SIG-M5 (cell line): ENCODE results near the gene NPAS2.

Experiments used
- DNase-seq: peaks from one replicate; lab custom pipeline; 2025; lab: John Stamatoyannopoulos, UW

NPAS2 gene

DNA sequence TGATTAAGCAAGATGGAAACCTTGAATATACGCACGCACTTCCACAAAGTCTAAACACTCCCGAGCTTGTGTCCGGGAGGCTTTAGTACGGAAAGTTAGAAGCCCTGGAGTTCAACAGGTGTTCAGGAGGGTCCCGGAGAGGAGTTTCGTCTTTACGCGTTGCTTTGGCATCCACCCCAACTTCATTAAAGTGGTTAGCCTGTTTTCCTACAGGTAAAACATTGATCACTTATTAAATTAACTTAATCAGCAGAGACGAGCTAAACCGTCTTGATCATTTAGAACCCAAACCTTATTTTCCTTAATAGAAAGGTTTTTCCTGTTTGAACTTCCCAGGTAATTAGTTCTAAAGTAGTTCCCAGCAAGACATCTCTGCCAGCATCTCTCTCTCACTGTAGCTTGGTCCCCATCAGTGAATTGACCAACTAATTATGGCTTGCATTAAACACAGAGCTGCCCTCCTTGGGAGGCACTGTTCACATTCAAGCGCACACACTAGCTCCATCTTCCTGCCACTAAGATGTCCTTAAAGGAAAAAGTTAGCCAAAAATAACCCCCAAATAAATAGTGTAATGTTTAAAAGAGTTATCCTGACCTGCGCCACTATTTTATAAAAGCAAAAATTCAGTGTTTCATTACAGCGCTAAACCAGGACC, 1.4 kb downstream of the NPAS2 start:
- DNase-seq, result no peak

DNA sequence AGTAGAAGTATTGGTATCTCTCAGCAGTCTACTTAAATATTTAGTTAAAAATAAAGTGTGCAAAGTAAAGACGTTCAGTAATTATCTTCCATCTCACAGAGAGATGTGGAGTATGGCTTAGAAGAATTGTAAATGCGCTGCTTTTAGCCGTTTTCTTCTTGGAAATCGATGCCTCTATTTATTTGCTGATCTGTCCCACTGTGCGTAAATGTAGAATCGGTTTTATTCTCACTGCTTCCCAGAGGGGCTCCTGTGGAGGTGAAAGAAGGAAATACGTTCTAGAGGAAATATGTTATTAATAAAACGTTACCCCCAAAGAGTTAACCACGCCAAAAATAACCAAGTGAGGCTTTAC, 1.9 kb downstream of the NPAS2 start:
- no peak for DNase-seq

DNA sequence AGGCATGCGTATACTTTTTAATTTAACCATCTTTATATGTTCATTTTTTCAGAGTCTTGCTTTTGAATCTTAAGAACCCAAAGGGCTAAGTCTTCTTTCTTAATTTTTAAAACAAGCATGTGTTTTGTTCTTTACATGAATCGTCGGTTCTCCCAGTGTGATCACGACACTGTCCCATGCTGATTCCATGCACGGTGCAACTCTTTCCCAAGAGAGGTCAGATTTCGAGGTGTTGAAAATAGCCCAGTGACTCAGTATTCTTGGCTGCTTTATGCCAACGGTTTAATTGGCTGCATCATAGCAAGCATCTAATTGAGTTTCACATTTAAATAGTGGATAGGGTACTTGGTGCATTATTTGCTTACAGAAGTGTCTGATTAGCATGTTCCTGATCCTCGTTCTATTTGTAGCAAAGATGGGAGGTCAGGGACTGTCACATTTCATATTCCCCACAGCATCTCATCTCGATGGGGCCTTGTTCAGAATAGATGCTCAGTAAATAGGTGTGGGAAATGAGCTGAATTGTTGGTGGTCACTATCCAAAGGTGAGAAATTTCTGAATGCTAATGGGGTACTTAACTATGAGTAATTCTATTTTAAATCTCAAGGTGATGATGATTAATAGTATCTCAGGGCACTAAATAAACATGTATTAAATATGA, 2.8 kb downstream of the NPAS2 start:
- DNase-seq, result no peak

DNA sequence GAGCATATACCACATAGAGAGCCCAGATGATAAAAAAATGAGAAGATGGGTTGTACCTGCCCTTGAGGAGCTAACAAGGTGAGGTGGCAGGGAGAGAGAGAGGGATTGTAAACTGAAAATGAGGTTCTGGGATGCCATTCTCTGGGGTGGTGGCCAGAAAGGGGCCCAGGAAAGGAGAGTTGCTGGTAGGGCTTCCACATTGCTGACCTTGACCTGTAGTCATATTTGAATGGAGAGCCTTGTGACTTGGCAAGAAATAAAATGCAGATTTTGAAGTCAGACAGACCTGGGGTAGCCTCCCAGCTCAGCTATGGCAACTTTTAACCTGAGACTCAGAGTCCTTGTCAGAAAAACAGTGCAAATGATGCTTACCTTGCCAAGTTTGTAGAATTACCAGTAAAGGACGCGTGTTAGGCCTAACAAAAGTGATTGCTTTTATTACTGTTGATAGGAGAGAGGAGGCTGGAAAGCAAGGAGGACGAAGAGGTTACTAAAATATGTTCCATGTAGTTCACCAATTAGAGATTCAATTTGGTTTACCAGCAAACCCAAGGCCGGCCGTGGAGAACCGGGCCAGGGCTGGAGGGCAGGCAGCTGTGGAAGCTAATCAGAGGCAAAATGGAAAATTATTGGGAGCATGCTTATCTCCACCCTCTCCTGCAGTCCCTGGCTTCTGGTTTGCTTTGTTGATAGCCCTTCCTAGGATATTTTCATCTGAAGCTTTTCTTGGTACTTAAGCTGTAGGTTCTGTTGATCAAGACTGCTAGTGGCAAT, 3.9 kb downstream of the NPAS2 start:
- DNase-seq, result no peak

DNA sequence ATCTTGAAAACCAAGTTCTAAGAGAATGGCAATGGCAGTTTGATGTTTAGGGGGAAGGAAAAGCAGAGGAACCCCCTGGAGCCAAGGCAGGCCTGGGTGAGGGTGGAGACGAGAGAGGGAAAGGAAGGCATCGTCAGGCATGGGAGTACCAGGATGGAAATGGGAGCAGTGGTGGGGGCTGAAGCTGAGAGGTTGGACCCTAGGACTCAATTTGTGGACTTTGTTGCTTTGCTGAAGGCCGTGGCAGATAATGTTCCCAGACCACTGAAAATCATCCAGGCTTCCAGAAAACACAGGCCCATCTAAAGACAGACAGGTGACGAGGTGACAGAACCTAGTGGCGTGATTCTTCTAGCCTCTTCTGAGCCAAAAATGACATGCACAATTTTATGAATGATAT, 4.9 kb downstream of the NPAS2 start:
- no peak for DNase-seq

DNA sequence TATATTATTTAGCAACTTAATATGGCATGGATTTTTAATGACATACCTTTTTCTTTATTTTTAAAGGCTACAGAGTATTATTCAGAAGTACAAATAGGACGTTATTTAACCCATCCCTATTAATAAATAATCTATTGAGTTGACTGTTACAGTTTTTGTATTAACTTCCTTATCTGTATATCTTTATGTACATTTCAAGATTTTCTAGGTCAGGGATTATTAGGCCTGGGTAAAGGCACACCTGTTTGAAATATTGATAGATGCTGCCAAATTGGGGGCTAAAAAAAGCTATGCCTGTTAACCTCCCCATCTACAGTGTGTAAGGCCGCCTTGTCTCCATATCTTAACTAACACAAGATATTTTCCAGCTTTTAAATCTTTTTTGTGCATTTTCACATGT, 6.6 kb downstream of the NPAS2 start:
- DNase-seq, result no peak

DNA sequence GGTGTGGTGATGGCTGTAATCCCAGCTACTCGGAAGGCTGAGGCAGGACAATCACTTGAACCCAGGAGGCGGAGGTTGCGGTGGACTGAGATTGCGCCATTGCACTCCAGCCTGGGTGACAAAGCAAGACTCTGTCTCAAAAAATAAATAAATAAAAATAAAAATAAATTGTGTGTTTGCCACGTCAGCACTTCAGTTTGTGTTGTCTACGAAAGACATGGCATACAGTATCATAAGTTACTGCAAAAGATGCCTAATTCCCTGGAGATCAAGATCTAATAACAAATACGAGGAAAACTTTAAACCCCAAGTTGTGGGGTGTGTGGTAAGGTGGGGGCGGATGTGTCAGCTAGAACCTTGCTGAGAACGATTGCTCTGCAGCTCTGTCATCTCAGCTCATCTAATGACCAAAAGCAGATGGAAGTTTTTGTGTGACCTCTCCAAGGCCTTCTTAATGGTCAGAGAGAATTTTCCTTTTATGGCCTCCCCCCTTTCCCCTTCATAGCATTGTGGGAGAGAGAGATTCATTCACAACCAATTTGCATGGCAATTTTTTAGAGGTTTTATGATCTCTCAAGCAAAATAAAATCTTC, 11.3 kb downstream of the NPAS2 start:
- DNase-seq, result no peak

DNA sequence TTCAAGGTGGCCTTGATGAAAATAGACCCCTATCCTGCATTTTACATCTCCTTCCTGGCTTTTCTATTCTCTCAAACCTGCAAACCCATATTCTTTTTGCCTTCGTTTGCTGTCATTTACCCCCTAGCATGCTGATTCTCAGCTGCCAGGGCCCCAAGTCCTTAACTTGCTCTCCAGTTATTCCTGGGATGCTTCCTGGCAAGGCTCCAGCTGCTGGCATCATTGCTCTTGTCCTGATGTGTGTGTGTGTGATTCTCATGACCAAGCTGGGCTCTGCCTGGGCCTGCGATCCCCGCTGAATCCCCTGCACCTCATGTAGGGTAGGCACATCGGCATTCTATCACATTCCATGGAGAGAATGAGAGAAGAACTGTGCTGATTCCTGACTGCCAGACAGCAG, 11.9 kb downstream of the NPAS2 start:
- no peak for DNase-seq

DNA sequence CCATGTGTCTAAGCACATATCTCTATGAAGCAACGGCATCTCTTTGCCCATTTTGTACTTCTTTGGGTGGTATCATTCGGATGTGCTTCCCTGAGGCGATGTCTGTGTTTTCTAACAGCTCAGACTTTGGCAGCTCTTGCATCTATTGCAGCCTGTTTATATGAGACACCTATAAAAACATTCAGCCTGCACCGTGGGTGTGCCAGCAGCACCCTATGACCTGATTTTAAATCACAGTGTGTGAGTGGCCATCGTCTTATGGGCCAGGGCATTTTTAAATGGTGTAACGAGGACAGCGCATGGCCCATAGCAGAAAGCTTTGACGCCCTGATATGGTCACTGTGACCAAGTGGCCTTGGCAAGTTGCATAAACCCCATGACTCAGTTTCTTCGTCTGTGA, 12.9 kb downstream of the NPAS2 start:
- DNase-seq, result no peak

DNA sequence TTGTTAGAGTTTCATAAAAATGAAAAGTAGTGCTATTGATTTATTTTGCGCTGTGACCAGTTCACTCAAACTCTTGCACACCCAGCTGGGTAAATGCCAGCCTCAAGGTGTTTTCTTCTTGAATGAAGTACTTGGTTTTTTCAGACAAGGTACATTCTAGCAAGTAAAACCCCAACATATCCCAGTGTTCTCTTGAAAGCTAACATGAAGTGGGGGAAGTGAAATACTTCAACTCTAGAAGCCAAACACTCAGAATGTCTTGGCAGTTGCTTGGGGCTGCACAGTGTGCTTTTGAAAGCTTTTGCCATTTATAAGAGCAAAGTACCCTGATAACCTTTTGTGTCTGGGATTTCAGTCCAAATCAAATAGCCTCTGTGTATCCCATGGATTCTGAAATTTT, 13.4 kb downstream of the NPAS2 start:
- DNase-seq, result no peak

DNA sequence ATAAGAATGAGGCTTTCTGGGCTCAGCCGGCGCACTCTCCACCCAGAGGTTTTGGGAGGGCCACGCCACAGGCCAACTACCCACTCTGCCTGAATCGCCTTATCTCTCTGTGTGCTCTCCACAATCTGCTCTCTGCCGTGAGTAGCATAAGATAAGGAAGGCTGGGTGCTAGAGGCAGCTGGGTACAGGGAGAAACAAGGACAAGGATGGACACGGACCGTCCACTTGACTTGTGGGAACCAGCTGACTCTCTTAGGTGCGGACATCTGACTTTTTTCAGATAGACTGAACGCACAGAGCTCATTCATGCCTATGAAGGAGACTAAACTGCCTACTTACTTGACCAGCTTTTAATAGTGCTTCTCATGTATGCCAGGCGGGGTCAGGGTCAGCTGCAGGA, 14.3 kb downstream of the NPAS2 start:
- DNase-seq, result no peak

DNA sequence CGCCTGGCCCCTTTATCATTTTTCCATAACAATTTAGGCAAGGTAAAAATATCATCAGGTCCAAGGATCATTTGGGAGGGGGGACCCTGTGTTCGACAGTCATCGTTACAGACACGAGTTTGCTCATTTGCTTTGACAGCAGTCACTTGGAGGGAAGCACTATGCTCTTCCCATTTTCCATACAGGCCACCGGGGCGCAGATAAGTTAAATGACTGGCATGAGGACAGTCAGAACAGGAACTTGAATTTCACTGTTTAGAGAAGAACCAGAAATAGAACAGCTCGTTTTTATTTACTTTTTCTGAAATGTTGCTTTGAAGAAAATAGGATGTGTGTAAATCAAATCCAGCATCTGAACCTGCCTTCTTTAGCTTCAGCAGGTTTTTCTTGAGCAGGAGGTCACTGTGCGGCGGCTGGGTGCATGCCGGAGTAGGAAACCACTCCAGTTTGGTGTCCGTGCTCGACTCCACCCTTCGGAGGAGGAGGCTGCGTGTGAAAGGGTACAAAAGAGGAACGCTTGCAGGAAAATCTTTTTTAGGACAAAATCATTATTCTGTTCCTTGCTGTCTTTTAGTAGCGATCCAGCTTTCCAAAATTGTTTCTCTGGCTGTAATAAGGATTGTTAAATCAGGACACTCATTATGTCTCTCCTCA, 15.2 kb downstream of the NPAS2 start:
- no peak for DNase-seq

DNA sequence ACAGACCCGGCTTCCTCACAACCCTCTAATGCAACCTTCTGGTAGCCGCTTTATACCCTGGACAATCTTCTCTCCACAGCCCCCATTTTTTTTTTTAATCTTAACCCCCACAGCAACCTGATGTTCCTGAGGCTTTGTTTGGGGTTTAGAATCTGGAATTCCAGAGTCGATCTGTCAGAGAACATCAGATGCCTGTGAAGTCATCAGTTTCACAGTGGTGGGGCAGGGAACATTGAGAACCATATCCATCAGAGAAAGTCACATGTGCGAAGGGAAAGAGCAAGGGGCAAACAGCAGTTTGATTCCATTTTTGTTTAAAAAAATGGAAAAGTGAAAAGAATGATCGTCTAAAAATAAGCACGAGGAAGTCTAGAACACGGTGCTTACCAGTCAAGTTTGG, 20.6 kb downstream of the NPAS2 start:
- no peak for DNase-seq

DNA sequence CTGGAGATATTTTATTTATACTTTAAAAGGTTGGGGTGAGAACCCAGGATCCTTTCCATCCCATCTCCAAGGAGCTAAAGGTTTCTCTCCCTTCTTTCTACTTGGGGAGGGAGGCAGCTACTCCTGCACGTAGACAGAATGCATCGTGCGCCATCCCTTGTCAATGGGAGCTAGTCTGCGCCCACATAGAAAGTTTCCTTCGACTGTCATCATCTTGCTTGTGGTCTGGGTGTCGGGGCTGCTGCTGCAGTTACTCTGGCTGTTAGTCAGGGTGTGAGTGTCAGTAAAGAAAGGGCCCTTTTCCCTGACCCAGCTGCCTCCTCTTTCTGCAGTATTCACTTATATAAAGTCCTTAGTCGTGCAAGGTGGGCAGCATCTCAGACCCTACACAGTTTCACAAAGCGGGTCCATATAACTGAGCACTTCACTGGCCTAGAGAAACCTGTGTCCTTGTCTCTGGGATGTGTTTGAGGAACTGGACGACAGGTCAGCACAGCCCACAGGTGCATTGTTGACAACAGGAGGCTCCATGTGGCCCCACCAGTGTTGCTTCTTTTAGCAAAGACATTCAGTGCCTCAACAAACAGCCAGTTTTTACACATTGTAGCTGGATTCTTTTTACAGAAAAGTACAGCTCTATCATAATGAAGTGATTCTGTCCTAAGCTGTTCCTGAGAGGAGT, 22.4 kb downstream of the NPAS2 start:
- DNase-seq, result no peak

DNA sequence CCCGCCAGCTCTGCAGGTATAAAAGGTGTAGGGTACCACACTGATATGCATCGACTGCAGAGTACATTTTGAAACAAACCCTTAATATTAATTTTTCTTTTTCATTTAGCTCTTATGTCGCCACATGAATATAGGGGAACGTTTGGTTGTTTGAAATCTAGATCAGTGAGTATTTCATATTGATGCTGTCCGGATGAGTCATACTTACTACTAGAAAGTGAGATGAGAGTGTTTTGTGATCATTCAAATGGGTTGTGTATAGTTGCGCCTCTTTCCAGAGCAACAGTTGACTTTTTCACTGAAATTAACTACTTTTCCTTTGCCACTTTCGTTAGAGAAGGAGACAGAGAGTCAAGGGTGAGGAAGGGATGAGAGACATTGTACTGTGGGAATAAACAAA, 24.6 kb downstream of the NPAS2 start:
- no peak for DNase-seq

DNA sequence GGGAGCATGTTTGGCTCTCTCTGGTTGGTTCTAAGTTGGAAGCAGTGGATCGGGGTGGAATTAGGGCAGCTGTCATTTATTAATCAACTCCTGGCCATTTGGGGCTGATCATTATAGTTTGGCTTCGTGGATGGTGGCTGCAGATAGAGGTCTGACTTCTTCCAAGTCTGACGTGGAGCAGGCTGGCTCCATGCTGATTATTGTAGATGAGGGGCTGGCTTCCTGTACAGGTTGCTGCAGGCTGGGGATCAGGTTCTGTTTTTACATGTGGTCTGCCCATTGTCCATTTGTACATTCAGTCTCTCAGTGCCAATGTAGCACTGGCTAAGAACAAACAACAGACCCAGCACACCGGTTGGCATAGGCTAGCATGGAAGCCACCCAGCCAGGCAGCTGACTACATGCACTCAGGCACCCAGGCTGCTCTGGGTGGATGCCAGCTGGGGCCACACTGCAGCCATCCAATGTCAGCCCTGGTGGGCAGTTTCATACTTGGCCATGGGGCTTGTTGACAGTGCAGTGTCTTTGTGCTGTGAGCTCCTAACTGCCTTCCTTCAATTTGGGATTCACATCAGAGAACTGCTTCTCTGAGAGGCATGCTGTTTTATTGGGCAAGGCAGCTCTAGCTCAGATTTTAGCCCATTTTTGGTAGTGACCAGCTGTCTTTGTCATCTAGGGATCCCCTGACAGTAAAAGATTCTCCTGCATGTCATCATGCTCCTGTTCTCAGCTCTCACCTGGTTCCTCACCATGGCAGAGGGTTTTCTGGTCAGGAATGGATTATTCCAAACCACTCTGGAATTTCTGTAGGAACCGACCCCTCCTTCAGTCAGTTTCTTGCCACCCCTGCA, 25.4 kb downstream of the NPAS2 start:
- no peak for DNase-seq

DNA sequence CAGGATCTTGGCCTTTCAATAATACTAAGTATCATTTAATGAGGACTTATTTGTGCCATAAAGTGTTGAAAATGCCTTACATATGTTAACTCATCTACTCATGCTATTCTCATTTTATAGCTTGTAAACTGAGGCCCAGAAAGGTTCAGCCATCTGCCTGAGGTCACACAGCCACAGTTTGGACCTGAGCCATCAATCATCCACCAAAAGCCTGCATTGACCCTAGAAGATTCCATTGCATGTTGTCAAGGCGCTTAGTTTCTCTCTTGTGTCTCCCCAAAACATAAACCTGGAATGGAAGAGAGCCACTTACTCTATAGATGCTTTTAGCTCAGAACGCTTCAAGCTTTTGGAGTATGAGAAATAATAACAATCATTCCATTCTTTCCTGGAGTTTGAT, 26.8 kb downstream of the NPAS2 start:
- no peak for DNase-seq

DNA sequence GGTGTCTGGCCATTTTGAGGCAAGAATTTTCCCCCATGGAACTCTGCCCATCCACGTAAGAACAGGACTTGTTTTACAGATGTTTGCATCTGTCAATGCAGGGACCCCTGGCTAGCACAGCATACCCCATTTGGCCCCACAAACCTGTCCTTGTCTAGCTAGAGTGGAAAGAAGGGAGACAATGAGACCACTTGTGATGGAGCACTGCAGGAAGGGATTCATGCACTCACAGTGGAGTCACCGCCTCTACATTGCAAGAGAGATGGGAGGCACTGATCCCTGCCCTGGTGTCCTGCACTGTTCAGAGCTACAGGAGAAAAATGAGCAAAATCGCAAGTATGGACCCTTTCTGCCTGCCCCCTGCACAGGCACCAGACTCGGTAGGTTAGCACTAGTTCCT, 32.5 kb downstream of the NPAS2 start:
- DNase-seq, result no peak

DNA sequence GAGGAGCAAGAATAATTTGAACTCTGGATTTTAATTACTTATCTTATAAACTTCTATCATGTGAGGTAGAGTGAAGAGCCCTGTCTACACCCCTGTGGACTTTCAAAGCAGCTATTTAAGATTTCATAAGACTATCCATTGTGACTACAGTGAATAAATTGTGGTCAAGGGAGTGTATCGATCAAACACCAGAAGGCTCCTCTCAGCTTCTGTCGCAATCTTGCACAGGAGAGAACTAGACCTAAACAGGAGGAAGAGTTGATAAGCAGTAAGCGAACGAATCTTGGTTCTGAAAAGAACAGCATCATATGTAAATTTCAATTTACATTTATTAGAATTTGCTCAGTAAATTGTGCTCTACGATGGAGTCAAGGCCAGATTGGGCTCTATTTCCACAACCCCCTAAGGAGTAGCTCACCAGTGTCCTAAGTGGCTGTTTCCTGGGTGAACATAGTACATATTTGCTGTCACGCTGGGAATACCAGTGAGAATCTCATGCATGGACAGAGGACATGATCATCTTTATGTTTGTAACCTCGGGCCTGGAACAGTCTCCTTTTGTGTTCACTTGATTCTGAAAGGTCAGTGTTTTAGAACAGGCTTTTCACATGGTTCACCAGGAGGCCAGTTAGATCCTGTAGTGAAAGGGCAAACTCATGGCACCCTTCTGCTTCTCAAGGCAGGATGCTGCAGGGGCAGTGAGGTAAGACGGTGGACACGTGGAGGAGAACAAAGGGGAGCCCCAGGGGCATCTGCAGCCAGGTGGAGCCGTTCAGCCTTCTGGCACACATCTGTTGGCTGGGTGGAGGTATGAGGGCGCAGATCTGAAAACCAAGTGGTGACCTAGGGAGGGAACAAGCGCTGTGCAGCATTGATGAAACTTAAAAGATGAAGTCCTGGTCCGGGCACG, 33.3 kb downstream of the NPAS2 start:
- no peak for DNase-seq
